BLaER1 (cell line): Measurements from ENCODE around the gene FOXN3.
A peak's percentile ranks its signal among the peaks of the same experiment; 100 is the strongest.

Experiments
- H3K27ac ChIP-seq: shearing (Covaris generic); formaldehyde crosslinking; 2 replicates; pipeline ENCODE4 v1.8.1; 2022
- H3K27me3 ChIP-seq: shearing (Covaris generic); formaldehyde crosslinking; 2 replicates; pipeline ENCODE4 v1.8.1; 2022
- H3K36me3 ChIP-seq: shearing (Covaris generic); formaldehyde crosslinking; 2 replicates; pipeline ENCODE4 v1.8.1; 2022
- H3K4me1 ChIP-seq: shearing (Covaris generic); formaldehyde crosslinking; 2 replicates; pipeline ENCODE4 v1.8.1; 2022
- H3K4me2 ChIP-seq: shearing (Covaris generic); formaldehyde crosslinking; 2 replicates; pipeline ENCODE4 v1.8.1; 2022
- H3K4me3 ChIP-seq: shearing (Covaris generic); formaldehyde crosslinking; 2 replicates; pipeline ENCODE4 v1.8.1; 2022
- H3K9ac ChIP-seq: shearing (Covaris generic); formaldehyde crosslinking; 2 replicates; pipeline ENCODE4 v1.8.1; 2022
- H3K9me3 ChIP-seq: shearing (Covaris generic); formaldehyde crosslinking; 2 replicates; pipeline ENCODE4 v1.8.1; 2022
- H4K20me1 ChIP-seq: shearing (Covaris generic); formaldehyde crosslinking; 2 replicates; pipeline ENCODE4 v1.8.1; 2022
- Cebpa-rat ChIP-seq: shearing (Covaris generic); IDR thresholded peaks from 2 replicates; pipeline ENCODE4 v1.8.1; 2022

The FOXN3 gene

DNA sequence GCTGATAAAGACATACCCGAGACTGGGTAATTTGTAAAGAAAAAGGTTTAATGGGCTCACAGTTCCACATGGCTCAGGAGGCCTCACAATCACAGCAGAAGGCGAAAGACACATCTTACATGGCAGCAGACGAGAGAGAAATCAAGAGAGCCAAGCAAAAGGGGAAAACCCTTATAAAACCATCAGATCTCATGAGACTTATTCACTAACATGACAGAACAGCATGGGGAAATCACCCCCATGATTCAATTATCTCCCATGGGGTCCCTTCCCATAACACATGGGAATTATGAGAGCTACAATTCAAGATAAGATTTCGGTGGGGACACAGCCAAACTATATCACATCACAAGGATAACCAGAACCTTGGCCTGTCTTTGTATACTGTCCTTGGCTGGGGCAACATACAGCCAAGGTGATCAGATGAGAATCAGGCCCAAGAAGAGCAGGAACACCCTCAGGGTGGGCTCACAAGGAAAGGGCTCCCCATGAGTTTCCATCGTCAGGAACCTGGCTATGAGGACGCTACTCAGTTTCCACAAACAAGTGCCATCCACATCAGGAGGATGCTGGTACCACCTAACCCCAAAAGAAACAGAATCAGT, 152.7 kb downstream of the FOXN3 start:
- Histone ChIP-seq H4K20me1 (peaks cover 91% of the 10 kb centered on the region), H3K4me2 (peak overlapping the region; percentile 48), H3K27ac (no peak overlapping the region), H3K4me1 (peaks cover 60% of the 10 kb centered on the region), H3K4me3 (no peak overlapping the region), H3K9me3 (0 out of 2 replicates have a peak, but pooled peaks cover 5% of the 10 kb centered on the region), H3K27me3 (no peaks in the 10 kb centered on the region), H3K36me3 (peaks cover 48% of the 10 kb centered on the region), H3K9ac (no peak overlapping the region)
- TF ChIP-seq Cebpa-rat: no peak

DNA sequence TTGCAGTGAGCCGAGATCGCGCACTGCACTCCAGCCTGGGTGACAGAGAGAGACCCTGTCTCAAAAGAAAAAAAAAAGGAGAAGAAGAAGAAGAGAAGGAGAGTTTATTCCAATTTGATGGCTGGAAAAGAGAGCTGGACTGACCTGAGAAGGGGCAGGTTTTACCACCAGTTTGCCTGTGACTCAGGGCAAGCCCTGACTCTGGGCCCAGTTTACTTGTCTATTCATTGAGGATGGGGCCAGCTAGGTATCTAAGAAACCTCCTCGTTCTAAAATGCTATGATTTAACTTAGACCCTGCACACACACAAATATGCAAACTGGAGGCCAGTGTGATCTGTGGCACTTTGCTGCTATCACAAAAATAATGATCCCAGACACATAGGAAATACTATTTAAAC, 155.0 kb downstream of the FOXN3 start:
- Histone ChIP-seq H4K20me1 (peaks cover 87% of the 10 kb centered on the region), H3K4me3 (no peak overlapping the region), H3K27ac (no peak overlapping the region), H3K27me3 (no peaks in the 10 kb centered on the region), H3K9me3 (0 out of 2 replicates have a peak, but pooled peaks cover 8% of the 10 kb centered on the region), H3K9ac (no peak overlapping the region), H3K4me1 (peaks cover 58% of the 10 kb centered on the region), H3K4me2 (no peak overlapping the region; the same call in 1 of the 2 replicates), H3K36me3 (peaks cover 63% of the 10 kb centered on the region)
- no peak for TF ChIP-seq Cebpa-rat

DNA sequence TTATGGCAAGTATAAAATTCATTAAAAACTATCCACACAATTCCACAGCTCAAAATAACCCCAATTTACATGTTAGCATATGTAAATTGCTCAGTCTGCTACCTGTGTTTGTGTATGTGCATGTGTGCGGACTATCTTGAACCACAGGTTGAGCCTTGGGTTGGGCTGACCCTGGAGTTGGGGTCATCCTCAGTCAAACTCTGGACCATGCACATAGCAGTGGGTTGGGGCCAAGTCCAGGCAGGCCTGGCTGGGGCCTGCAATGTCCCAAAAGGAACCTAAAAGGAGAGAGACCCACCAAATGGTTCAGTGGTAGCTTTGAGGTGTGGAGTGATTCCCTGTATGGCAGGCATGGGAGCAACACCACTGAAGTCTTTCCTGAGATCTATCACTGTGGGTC, 156.1 kb downstream of the FOXN3 start:
- 0 out of 2 replicates have a peak, but pooled peaks cover 8% of the 10 kb centered on the region for H3K9me3 ChIP-seq
- no peaks in the 10 kb centered on the region for H3K27me3 ChIP-seq
- H3K9ac ChIP-seq: no peak overlapping the region
- no peak overlapping the region for H3K4me3 ChIP-seq
- peaks cover 65% of the 10 kb centered on the region for H3K4me1 ChIP-seq
- H3K36me3 ChIP-seq: peaks cover 51% of the 10 kb centered on the region
- H4K20me1 ChIP-seq: peaks cover 87% of the 10 kb centered on the region
- TF ChIP-seq Cebpa-rat: no peak
- H3K27ac ChIP-seq: no peak overlapping the region
- no peak overlapping the region for H3K4me2 ChIP-seq

DNA sequence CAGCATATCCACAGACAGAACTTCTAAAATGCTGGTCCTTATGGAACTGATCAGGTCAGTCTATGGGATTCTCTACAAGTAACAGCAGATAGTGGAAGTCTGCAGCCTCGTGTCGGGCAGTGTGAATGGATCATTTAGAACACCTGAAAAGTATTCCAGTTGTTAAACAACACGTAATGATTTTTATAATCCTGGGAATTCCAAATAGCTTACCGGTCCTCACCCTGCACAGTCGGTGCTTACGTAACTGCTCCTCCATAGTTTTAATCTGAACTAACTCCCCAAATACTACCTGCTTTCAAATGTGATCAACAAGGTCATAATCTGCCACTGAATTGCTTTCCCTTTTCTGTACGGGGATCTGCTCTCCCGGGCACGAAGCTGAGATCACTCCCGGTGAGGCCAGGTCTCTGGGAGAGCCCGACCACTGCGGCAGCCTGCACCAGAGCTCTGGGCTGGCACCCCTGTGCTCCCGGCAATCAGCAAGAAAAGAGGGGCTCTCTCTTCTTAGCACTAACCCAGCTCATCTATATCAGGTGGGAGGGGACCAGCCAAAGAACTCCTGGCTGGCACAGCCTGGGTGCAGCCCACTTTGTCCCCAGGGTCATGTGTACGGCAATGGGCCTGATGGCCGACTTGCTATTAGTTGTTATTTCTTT, 157.0 kb downstream of the FOXN3 start:
- no peak for TF ChIP-seq Cebpa-rat
- Histone ChIP-seq H3K4me1 (peaks cover 65% of the 10 kb centered on the region), H3K27me3 (no peaks in the 10 kb centered on the region), H3K4me3 (no peak overlapping the region), H3K9me3 (0 out of 2 replicates have a peak, but pooled peaks cover 8% of the 10 kb centered on the region), H3K4me2 (no peak overlapping the region), H3K36me3 (peaks cover 49% of the 10 kb centered on the region), H3K9ac (no peak overlapping the region), H4K20me1 (peaks cover 85% of the 10 kb centered on the region), H3K27ac (peak overlapping the region; percentile 3; the same call in 1 of the 2 replicates)

DNA sequence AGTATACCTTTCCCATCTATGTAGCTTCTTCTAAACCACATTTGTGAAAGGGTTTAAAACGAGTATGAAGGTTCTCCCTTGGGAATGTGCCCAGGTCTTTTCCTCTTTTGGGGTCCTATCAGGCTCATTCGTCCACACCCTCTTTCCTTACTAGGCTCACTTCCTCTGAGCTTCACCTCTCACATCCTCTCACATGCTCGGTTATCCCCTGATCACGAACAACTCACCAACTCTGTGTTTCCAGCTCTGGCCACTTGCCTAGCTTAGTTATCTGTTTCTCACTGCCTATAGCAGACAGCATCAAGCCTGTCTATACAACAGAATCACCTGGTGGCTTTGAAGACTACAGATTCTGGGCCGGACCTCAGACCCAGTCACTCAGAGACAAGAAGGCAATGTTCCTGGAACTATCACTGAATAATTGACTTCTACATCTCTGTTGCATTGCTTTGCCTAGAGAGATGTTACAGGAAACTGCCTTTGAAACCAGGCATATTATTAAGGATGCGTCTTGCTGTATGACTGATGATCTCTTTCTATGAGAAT, 158.2 kb downstream of the FOXN3 start:
- no peak for TF ChIP-seq Cebpa-rat
- Histone ChIP-seq H4K20me1 (peaks cover 72% of the 10 kb centered on the region), H3K27me3 (no peaks in the 10 kb centered on the region), H3K36me3 (peaks cover 59% of the 10 kb centered on the region), H3K4me1 (peaks cover 60% of the 10 kb centered on the region), H3K9ac (no peak overlapping the region), H3K27ac (peak overlapping the region; percentile 28; the same call in 1 of the 2 replicates), H3K9me3 (0 out of 2 replicates have a peak, but pooled peaks cover 8% of the 10 kb centered on the region), H3K4me3 (no peak overlapping the region), H3K4me2 (no peak overlapping the region)

DNA sequence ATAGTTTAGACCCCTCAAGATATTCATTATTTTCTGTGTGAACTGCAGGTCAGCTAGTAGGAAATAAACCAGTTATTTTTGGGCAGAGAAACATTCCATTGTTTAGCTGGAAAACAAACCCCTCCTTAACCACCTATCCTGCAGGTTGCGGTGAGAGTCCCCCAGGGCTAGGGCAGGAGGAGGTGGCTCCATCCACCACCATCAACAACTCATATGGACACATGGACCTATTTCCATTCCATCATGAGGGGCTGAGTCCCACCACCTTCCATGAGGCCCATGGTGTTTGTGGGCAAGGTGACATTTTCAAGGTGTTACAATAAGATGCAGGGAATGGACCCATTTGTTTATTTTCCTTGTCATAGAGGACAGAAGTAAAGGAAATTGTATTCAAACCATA, 160.1 kb downstream of the FOXN3 start:
- TF ChIP-seq Cebpa-rat: no peak
- H3K9me3 ChIP-seq: peaks cover 21% of the 10 kb centered on the region
- no peaks in the 10 kb centered on the region for H3K27me3 ChIP-seq
- H3K36me3 ChIP-seq: peaks cover 67% of the 10 kb centered on the region
- peaks cover 54% of the 10 kb centered on the region for H4K20me1 ChIP-seq
- peak overlapping the region; percentile 60; the same call in 1 of the 2 replicates for H3K9ac ChIP-seq
- H3K27ac ChIP-seq: peak overlapping the region; percentile 71; the same call in 1 of the 2 replicates
- H3K4me1 ChIP-seq: peaks cover 54% of the 10 kb centered on the region
- peak overlapping the region; percentile 76 for H3K4me2 ChIP-seq
- no peak overlapping the region for H3K4me3 ChIP-seq

DNA sequence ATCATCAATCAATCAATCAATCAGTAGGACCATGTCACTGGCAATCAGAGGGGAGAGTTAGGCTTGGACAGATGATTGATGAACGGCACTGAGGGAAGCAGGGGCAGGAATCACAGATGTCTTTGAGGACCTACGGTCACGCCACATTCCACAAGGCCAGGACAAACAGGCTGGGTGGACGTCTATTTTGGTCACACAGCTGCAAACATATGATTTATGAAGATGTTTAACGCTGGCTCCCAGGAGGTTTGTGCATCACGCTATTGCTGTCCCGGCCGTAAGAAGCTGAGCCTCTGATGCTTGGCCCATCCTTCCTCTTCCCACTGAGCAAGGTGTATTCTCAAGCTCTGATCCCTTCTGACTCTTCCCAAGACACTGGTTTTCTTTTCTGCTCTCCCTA, 160.8 kb downstream of the FOXN3 start:
- Histone ChIP-seq H3K9me3 (peaks cover 27% of the 10 kb centered on the region), H3K4me2 (peak overlapping the region; percentile 76), H3K27ac (peak overlapping the region; percentile 71), H3K4me1 (peaks cover 48% of the 10 kb centered on the region), H4K20me1 (peaks cover 47% of the 10 kb centered on the region), H3K36me3 (peaks cover 68% of the 10 kb centered on the region), H3K27me3 (no peaks in the 10 kb centered on the region), H3K4me3 (no peak overlapping the region), H3K9ac (peak overlapping the region; percentile 60; the same call in 1 of the 2 replicates)
- TF ChIP-seq Cebpa-rat: no peak

DNA sequence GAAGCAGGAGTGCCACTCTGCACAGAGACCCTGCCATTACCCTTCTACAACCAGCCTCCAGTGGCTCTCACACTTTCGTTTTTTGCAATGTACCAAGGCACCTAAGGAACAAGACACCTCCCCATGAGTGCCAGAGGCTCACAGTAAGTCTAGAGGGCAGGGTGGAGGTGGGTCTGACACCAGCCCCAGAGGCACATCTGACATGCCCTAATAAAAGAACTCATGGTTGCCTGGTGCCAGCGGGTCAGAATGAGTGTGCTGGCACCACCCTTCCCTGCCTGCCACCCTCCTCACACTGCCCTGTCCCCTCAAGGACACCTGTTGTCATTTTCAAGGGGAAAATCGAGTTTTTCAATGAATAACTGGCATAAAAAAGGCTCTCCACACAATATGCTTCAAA, 161.2 kb downstream of the FOXN3 start:
- peak overlapping the region; percentile 76 for H3K4me2 ChIP-seq
- H3K27ac ChIP-seq: peak overlapping the region; percentile 71
- H3K4me3 ChIP-seq: no peak overlapping the region

DNA sequence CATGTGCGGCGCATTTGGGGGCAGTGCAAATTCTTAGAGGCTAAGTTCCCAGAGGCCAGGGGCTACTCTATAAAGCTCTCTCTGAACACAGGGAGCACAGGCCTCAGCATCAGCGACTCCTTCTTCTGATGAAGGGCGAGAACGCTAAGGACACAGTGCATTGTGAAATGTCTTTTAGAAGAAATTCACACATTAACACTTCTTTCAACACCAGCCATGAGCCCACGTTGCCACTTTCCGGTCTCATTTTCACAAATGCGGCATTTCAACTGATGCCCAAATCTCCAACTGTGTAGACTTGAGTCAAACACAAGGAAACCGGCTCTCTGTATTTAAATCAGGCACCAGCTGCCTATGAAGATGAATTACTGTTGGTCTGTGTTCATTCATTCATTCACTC, 162.0 kb downstream of the FOXN3 start:
- Histone ChIP-seq H4K20me1 (peaks cover 35% of the 10 kb centered on the region), H3K9ac (no peak overlapping the region), H3K9me3 (peaks cover 39% of the 10 kb centered on the region), H3K4me2 (peak overlapping the region; percentile 76; the same call in 1 of the 2 replicates), H3K4me1 (peaks cover 52% of the 10 kb centered on the region), H3K4me3 (no peak overlapping the region), H3K36me3 (peaks cover 76% of the 10 kb centered on the region), H3K27ac (peak overlapping the region; percentile 71; the same call in 1 of the 2 replicates), H3K27me3 (no peaks in the 10 kb centered on the region)
- no peak for TF ChIP-seq Cebpa-rat

More for the DNA sequence above, 161.2 kb downstream of the FOXN3 start:
- Histone ChIP-seq H3K9me3 (peaks cover 32% of the 10 kb centered on the region), H3K27me3 (no peaks in the 10 kb centered on the region), H3K4me1 (peaks cover 48% of the 10 kb centered on the region), H3K9ac (peak overlapping the region; percentile 60; the same call in 1 of the 2 replicates), H3K36me3 (peaks cover 67% of the 10 kb centered on the region), H4K20me1 (peaks cover 43% of the 10 kb centered on the region)
- no peak for TF ChIP-seq Cebpa-rat
